ENCODE measurements around the gene NCKAP5. TPM values are rescaled to one million over a fixed set of nuclear protein-coding genes. Genes with fewer than 3 reads are reported as not detected.

NCKAP5 gene
- total and polyA plus RNA-seq, 9 donors, result 0.80 to 2.7 (median 2.2) TPM

- TF ChIP-seq POLR2A (IDR thresholded peaks at IDR 0.05), result no peak
- Histone ChIP-seq H3K27me3 (no peaks in the 10 kb centered on the region), H3K9me3 (no peaks in the 10 kb centered on the region), H3K4me3 (no peak overlapping the region), H3K36me3 (no peaks in the 10 kb centered on the region), H3K27ac (no peak overlapping the region), H3K4me1 (ENCODE audit: insufficient read depth) (no peaks in the 10 kb centered on the region)
- no peak for DNase-seq
- intact Hi-C loops (cut with DNase I), result no loop called here
Observed at GRCh38 chr2:133518700-133519344, 49.4 kb downstream of the NCKAP5 start.

DNA sequence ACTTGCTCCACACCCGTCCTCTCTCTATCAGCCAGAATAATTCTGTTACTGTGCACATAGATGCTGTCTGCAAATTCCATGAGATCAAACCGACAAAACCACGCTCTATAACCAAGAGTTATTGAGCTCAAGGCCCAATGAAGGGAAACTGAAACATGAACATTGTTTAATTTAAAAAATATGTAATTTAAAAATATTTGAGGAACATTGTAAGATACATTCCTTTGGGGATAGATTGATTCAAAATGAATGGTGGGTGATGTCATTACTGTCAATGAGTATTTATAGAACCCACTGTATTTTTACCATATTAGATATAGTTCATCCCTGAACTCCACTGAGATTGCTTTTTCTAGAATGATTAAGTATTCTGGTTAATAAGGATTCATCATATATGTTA is 50.4 kb downstream of the NCKAP5 start:
- H3K4me1 ChIP-seq (ENCODE audit: insufficient read depth), result no peaks in the 10 kb centered on the region
- intact Hi-C loops (cut with DNase I), result no loop called here
- no peak for DNase-seq
- TF ChIP-seq CTCF (IDR thresholded peaks at IDR 0.05) (no peak), EP300 (IDR thresholded peaks at IDR 0.05) (no peak), POLR2A (IDR thresholded peaks at IDR 0.05) (no peak)
- no peak overlapping the region for H3K4me3 ChIP-seq
- H3K27ac ChIP-seq, result no peak overlapping the region
- no peaks in the 10 kb centered on the region for H3K27me3 ChIP-seq
- no peaks in the 10 kb centered on the region for H3K9me3 ChIP-seq
- H3K36me3 ChIP-seq, result no peaks in the 10 kb centered on the region
- WGBS, 3 donors, result 34 to 64% (median 58%) methylated on average over 3 of the region's 3 CpGs

GRCh38 chr2:133516405-133517026 is 51.7 kb downstream of the NCKAP5 start:
- Histone ChIP-seq H3K4me1 (ENCODE audit: insufficient read depth) (no peaks in the 10 kb centered on the region), H3K9me3 (no peaks in the 10 kb centered on the region), H3K4me3 (no peak overlapping the region), H3K27me3 (no peaks in the 10 kb centered on the region), H3K36me3 (no peaks in the 10 kb centered on the region), H3K27ac (no peak overlapping the region)
- 95 to 97% (median 95%) methylated on average over 6 of the region's 6 CpGs for WGBS, 3 donors
- no peak for DNase-seq
- TF ChIP-seq EP300 (IDR thresholded peaks at IDR 0.05) (no peak), CTCF (IDR thresholded peaks at IDR 0.05) (no peak), POLR2A (IDR thresholded peaks at IDR 0.05) (no peak)
- intact Hi-C loops (cut with DNase I), result no loop called here

- DNase-seq, result no peak
- intact Hi-C loops (cut with DNase I), result no loop called here
- WGBS, 3 donors, result 90 to 92% (median 91%) methylated on average over 2 of the region's 2 CpGs
Observed at GRCh38 chr2:133515271-133515670, 53.0 kb downstream of the NCKAP5 start.

More at GRCh38 chr2:133515271-133515670, 53.0 kb downstream of the NCKAP5 start:
- TF ChIP-seq EP300 (IDR thresholded peaks at IDR 0.05) (no peak), CTCF (IDR thresholded peaks at IDR 0.05) (no peak), POLR2A (IDR thresholded peaks at IDR 0.05) (no peak)
- no peak overlapping the region for H3K27ac ChIP-seq
- no peaks in the 10 kb centered on the region for H3K9me3 ChIP-seq
- no peak overlapping the region for H3K4me3 ChIP-seq
- H3K4me1 ChIP-seq (ENCODE audit: insufficient read depth), result no peaks in the 10 kb centered on the region
- H3K36me3 ChIP-seq, result no peaks in the 10 kb centered on the region
- H3K27me3 ChIP-seq, result no peaks in the 10 kb centered on the region

Measured in ovary (tissue), 9 donors.